GM11168 (cell line): ENCODE results near the gene SCN11A.
"Not testable (repeated sequence)": the region's sequence is repeated elsewhere in the genome, so short reads cannot be mapped to it uniquely, and the experiment has no call there.

Experiments
- in situ Hi-C: fragments of 300-500 bp; cut with MboI; formaldehyde crosslinking; loops from one replicate; pipeline ENCODE4 v1.12.0; 2022; ENCODE audit warnings: low sequenced_read_pairs; ENCODE audit not compliant: unreplicated experiment

SCN11A gene

GRCh38 chr3:39075910-39076309 is 24.2 kb upstream of the SCN11A start:
- in situ Hi-C loops = loop anchor here (25.0 kb wide), 1 partner anchor 211 kb away; the partner anchor contains the start of gene CX3CR1

DNA sequence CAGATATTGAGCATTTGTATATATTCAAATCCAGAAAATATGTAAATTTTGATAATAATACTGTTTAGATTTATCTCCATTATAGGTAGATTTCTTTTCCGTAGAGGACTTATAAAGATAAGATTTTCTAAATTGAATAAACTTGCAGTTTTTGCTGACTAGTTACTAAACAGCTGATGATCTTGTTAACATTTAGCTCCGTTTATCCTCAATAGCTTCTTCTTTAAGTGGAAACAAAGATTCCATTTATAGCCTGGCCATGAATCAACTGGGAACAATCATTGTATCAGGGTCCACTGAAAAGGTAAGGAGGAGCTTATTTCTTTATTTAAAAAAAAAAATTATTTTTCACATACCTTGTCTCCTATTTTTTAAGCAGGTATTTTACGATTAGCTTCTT is 16.8 kb upstream of the SCN11A start:
- in situ Hi-C loops = no loop called here

DNA sequence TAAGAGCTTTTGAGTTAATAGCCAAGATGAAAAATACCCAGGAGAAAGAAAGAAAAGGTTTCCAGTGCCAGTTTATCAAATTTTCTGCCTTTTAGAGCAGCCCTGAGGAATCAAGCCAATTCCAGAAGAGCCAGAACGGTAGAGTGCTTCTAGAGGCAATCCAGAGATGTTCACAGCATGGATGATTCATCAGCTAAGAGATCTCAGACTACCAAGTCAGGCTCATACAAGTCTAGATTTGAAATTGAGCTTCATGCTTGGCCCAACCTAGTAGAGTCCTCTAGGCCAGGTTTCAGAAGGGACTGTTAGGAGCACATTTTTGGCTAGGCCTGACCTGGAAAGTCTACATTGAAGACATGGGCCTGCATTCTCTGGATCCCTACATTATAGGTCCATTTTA is 15.5 kb upstream of the SCN11A start:
- in situ Hi-C loops = no loop called here

GRCh38 chr3:39065197-39065596 is 13.5 kb upstream of the SCN11A start:
- in situ Hi-C loops = no loop called here

- in situ Hi-C loops = no loop called here
These were observed 12.9 kb upstream of the SCN11A start for GRCh38 chr3:39064646-39065045.

- in situ Hi-C loops = no loop called here
These were observed 11.4 kb upstream of the SCN11A start for GRCh38 chr3:39063143-39063542.

GRCh38 chr3:39062180-39062579 is 10.4 kb upstream of the SCN11A start:
- in situ Hi-C loops = no loop called here

GRCh38 chr3:39061228-39061627 is 9.5 kb upstream of the SCN11A start:
- in situ Hi-C loops = not testable (repeated sequence)

DNA sequence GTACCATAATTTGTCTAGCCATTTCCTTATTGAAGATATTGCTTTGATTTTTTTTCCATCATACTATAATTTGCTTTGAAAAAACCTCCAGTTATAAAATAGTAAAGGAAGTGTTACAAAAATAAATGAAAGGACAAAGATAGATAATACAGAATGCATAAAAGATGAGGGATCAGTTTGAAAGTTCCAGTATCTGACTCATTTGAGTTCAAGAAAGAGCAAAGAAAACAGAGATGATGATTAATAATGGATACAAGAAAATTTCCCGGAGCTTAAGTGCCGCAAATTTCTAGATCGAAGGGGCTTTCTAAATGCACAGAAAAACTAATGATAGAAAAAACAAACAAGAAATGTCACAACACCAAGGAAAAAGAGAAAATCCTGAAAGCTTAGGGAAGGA is 4.4 kb upstream of the SCN11A start:
- in situ Hi-C loops = no loop called here

GRCh38 chr3:39053696-39054095 is 2.0 kb upstream of the SCN11A start:
- in situ Hi-C loops = no loop called here

GRCh38 chr3:39052583-39052982 is 839 bp upstream of the SCN11A start:
- in situ Hi-C loops = no loop called here

GRCh38 chr3:39050029-39050428 is 1.7 kb downstream of the SCN11A start:
- in situ Hi-C loops = no loop called here

GRCh38 chr3:39038165-39038564 is 13.6 kb downstream of the SCN11A start:
- in situ Hi-C loops = no loop called here

DNA sequence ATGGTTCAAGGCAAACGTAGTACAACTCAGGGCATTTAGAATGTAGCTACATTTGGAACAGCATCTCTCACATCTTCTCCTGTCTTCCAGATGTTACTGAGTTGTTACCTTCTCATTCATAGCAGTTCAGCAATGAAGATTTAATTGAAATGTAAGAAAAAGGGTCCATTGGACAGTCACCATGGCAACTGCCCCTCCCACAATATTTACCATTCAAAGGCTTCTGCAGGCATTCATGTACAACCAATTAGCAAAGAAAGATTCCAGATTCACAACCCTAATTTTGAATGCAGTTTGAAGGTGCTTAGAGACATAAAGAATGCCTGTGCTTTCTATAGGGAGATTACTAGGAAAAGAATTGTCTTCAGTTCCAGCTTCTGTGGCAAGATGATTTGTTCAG is 22.2 kb downstream of the SCN11A start:
- in situ Hi-C loops = no loop called here

- in situ Hi-C loops = no loop called here
These were observed 23.2 kb downstream of the SCN11A start for GRCh38 chr3:39028546-39028945.

- in situ Hi-C loops = no loop called here
These were observed 26.3 kb downstream of the SCN11A start for GRCh38 chr3:39025222-39025970.

DNA sequence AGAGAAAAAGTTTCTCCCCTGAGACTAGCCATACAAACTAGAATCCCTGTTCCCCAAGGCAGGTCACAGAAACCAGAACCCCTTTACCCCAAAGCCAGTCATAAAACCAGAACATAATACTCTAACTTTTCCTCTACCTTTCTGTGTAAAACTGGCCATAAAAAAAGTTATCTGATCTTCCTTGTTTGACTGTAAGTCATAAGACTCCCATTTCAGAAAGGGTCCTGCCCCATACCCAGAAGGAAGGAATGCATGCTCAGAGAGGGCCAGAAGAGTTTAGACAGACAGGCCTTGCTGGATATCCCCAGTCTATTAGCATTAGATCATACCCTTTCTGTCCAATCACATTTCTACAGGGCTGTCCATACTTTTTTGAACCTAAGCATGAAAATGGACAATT is 27.2 kb downstream of the SCN11A start:
- in situ Hi-C loops = no loop called here

GRCh38 chr3:39022286-39022630 is 29.5 kb downstream of the SCN11A start:
- in situ Hi-C loops = no loop called here

- in situ Hi-C loops = no loop called here
These were observed 30.1 kb downstream of the SCN11A start for GRCh38 chr3:39021465-39022285.

DNA sequence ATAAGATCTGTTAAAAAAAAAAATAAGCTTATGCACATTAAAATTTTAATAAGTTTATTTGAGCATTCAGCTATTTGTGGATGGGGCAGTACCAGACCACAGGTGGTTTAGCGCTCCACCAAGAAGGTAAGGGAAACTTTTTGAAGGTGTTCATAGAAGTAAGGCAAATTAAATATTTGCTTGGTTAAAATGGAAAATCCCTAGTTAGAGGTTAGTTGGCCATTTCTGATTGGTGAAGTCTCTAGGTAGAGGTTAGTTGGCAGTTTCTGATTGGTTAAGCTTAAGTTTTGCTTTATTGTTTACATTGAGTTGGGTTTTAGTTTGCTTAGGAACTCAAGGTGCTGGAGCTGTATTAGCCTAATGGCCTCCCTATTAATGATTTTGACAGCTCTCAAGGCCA is 30.7 kb downstream of the SCN11A start:
- in situ Hi-C loops = no loop called here

DNA sequence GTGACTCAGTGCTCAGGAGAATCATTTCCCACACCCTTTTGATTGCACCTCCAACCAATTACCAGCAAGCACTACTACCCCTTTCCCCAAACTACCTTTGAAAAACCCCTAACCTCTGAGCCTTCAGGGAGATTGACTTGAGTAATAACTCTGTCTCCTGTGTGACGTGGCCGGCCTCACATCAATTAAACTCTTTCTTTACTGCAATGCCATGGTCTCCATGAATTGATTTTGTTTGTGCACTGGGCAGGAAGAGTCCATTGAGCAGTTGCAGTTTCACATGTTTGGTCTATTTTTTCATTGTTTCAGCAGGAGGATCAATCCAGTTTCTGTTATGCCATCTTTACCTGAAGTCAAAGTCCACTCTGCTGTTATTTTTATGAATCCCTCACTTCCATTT is 32.4 kb downstream of the SCN11A start:
- in situ Hi-C loops = no loop called here

DNA sequence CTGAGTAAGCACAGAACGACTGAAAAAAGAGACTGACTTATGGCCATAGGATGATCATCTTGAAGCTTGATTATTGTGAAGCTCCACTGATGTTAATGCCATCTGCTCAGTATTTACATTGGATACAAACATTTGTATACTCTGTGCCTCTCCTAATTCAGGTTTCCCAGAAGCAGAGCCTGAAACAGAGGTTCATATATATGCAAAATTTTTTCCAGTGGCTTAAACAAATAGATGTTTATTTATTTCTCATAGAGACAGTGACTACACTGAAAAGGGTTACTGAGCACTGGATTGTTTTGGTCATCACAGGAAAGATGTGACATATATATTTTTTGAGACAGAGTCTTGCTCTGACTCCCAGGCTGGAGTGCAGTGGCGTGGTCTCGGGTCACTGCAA is 36.3 kb downstream of the SCN11A start:
- in situ Hi-C loops = no loop called here
